ENCODE measurements around the gene SH3BGRL2. TPM values are rescaled to one million over a fixed set of nuclear protein-coding genes. Genes with fewer than 3 reads are reported as not detected.
A peak's percentile ranks its signal among the peaks of the same experiment; 100 is the strongest.
"Not testable (repeated sequence)": the region's sequence is repeated elsewhere in the genome, so short reads cannot be mapped to it uniquely, and the experiment has no call there.

Gene SH3BGRL2
- total and polyA plus RNA-seq, 11 donors: 2.5 to 14.1 (median 5.6) TPM

- ATAC-seq: peak in 2 of 4 donors; percentile 34 to 64
- H3K27me3 ChIP-seq: no peaks in the 10 kb centered on the region
- H3K9me3 ChIP-seq: no peaks in the 10 kb centered on the region
Observed at GRCh38 chr6:79614326-79615305, 16.5 kb upstream of the SH3BGRL2 start.

GRCh38 chr6:79617518-79617941 is 13.6 kb upstream of the SH3BGRL2 start:
- H3K36me3 ChIP-seq: no peaks in the 10 kb centered on the region
- 93 to 100% (median 96%) methylated on average over 1 of the region's 1 CpG for WGBS, 4 donors
- peaks cover 0 to 7% (median 0%) of the 10 kb centered on the region in 12 donors for H3K4me1 ChIP-seq
- H3K4me3 ChIP-seq: no peak overlapping the region
- DNase-seq (no peak), ATAC-seq (no peak)
- intact Hi-C loops (cut with DNase I): no loop called here
- no peaks in the 10 kb centered on the region for H3K27me3 ChIP-seq
- no peak overlapping the region for H3K27ac ChIP-seq
- TF ChIP-seq CTCF (IDR thresholded peaks at IDR 0.05) (no peak), POLR2A (IDR thresholded peaks at IDR 0.05) (no peak)
- H3K9me3 ChIP-seq: no peaks in the 10 kb centered on the region

More at GRCh38 chr6:79614326-79615305, 16.5 kb upstream of the SH3BGRL2 start:
- Histone ChIP-seq H3K27ac (no peak overlapping the region), H3K4me3 (no peak overlapping the region), H3K36me3 (no peaks in the 10 kb centered on the region), H3K4me1 (peaks cover 0 to 7% (median 0%) of the 10 kb centered on the region in 12 donors)
- intact Hi-C loops (cut with DNase I): no loop called here
- no peak for DNase-seq
- TF ChIP-seq CTCF (IDR thresholded peaks at IDR 0.05): no peak
- TF ChIP-seq POLR2A (IDR thresholded peaks at IDR 0.05): no peak
- WGBS, 4 donors: 78 to 85% (median 83%) methylated on average over 7 of the region's 7 CpGs

GRCh38 chr6:79618425-79618824 is 12.7 kb upstream of the SH3BGRL2 start:
- H3K4me1 ChIP-seq; H3K36me3 ChIP-seq; H3K9me3 ChIP-seq; ATAC-seq; H3K4me3 ChIP-seq; H3K27ac ChIP-seq; H3K27me3 ChIP-seq; intact Hi-C loops (cut with DNase I); DNase-seq: not testable (repeated sequence)
- 88 to 95% (median 93%) methylated on average over 13 of the region's 13 CpGs for WGBS, 4 donors

GRCh38 chr6:79621579-79621978 is 9.6 kb upstream of the SH3BGRL2 start:
- intact Hi-C loops (cut with DNase I): no loop called here
- no peaks in the 10 kb centered on the region for H3K9me3 ChIP-seq
- no peak for ATAC-seq
- no peaks in the 10 kb centered on the region for H3K36me3 ChIP-seq
- H3K27ac ChIP-seq: no peak overlapping the region
- no peak overlapping the region for H3K4me3 ChIP-seq
- 67 to 75% (median 71%) methylated on average over 2 of the region's 2 CpGs for WGBS, 4 donors
- TF ChIP-seq POLR2A (IDR thresholded peaks at IDR 0.05) (no peak), CTCF (IDR thresholded peaks at IDR 0.05) (no peak)
- H3K4me1 ChIP-seq: no peaks in the 10 kb centered on the region
- DNase-seq: no peak
- no peaks in the 10 kb centered on the region for H3K27me3 ChIP-seq

Data from heart left ventricle (tissue), 16 donors.